Suppressor macrophage treated with lipopolysaccharide for 1 hour (primary cell): Measurements from ENCODE around the gene MAP3K14.
"Not testable (repeated sequence)": the region's sequence is repeated elsewhere in the genome, so short reads cannot be mapped to it uniquely, and the experiment has no call there.

Experiments
- DNase-seq, 3 donors: peaks; one replicate each; pipeline ENCODE4 v3.0.0-alpha.2; 2020 to 2022

The MAP3K14 gene

GRCh38 chr17:45314741-45315647, 1.8 kb downstream of the MAP3K14 start:
- peak in 2 of 3 donors; percentile 60 to 71 for DNase-seq

GRCh38 chr17:45313996-45314740, 2.7 kb downstream of the MAP3K14 start:
- no peak for DNase-seq

GRCh38 chr17:45313421-45313771, 3.4 kb downstream of the MAP3K14 start:
- no peak for DNase-seq

GRCh38 chr17:45312477-45313420, 4.1 kb downstream of the MAP3K14 start:
- DNase-seq = peak in 1 of 3 donors; percentile 47

GRCh38 chr17:45311760-45312476, 4.9 kb downstream of the MAP3K14 start:
- peak; percentile 55 to 76 (median 70) for DNase-seq

GRCh38 chr17:45311401-45311759, 5.4 kb downstream of the MAP3K14 start:
- no peak for DNase-seq

- DNase-seq = peak; percentile 60 to 68 (median 61)
These were observed 6.2 kb downstream of the MAP3K14 start for GRCh38 chr17:45310380-45311324.

- DNase-seq = no peak
These were observed 7.4 kb downstream of the MAP3K14 start for GRCh38 chr17:45309400-45309799.

- DNase-seq = no peak
These were observed 8.0 kb downstream of the MAP3K14 start for GRCh38 chr17:45308840-45309239.

GRCh38 chr17:45308016-45308365, 8.8 kb downstream of the MAP3K14 start:
- no peak for DNase-seq

- peak; percentile 74 to 93 (median 87) for DNase-seq
These were observed 9.4 kb downstream of the MAP3K14 start for GRCh38 chr17:45307290-45308015.

GRCh38 chr17:45306623-45307022, 10.2 kb downstream of the MAP3K14 start:
- no peak for DNase-seq

GRCh38 chr17:45306094-45306493, 10.7 kb downstream of the MAP3K14 start:
- DNase-seq = no peak

- peak in 2 of 3 donors; percentile 42 to 60 for DNase-seq
These were observed 11.2 kb downstream of the MAP3K14 start for GRCh38 chr17:45305530-45306087.

- peak; percentile 66 to 72 (median 68) for DNase-seq
These were observed 14.1 kb downstream of the MAP3K14 start for GRCh38 chr17:45302649-45303173.

- DNase-seq = not testable (repeated sequence)
These were observed 14.6 kb downstream of the MAP3K14 start for GRCh38 chr17:45302220-45302619.

GRCh38 chr17:45301674-45302073, 15.1 kb downstream of the MAP3K14 start:
- no peak for DNase-seq

- DNase-seq = no peak
These were observed 16.6 kb downstream of the MAP3K14 start for GRCh38 chr17:45300060-45300751.

GRCh38 chr17:45299361-45299760, 17.5 kb downstream of the MAP3K14 start:
- DNase-seq = peak; percentile 54 to 64 (median 62)
